HG02642 (cell line): ENCODE measurements around the gene NEK4.

Experiments used
- ATAC-seq: cut with Tn5 transposase; IDR thresholded peaks from one replicate; pipeline ENCODE4 v1.9.1; 2021; ENCODE audit warnings: mild to moderate bottlenecking; ENCODE audit not compliant: unreplicated experiment, poor library complexity

Gene NEK4

GRCh38 chr3:52770496-52771333 is at the start of gene NEK4:
NEK4 (minus strand) TSS chr3:52770940; CDS start chr3:52770746, 194 bp downstream.
- ATAC-seq, result peak; percentile 95

GRCh38 chr3:52819936-52820335 is 49.2 kb upstream of the NEK4 start:
- ATAC-seq, result no peak

GRCh38 chr3:52817860-52818259 is 47.1 kb upstream of the NEK4 start:
- no peak for ATAC-seq

GRCh38 chr3:52817221-52817620 is 46.5 kb upstream of the NEK4 start:
- no peak for ATAC-seq

- no peak for ATAC-seq
Observed at GRCh38 chr3:52816654-52817053, 45.9 kb upstream of the NEK4 start.

GRCh38 chr3:52816199-52816598 is 45.5 kb upstream of the NEK4 start:
- no peak for ATAC-seq

GRCh38 chr3:52813810-52814209 is 43.1 kb upstream of the NEK4 start:
- ATAC-seq, result no peak

GRCh38 chr3:52811452-52812011 is 40.8 kb upstream of the NEK4 start:
- ATAC-seq, result no peak

- ATAC-seq, result no peak
Observed at GRCh38 chr3:52810923-52811322, 40.2 kb upstream of the NEK4 start.

- no peak for ATAC-seq
Observed at GRCh38 chr3:52809662-52810377, 39.1 kb upstream of the NEK4 start.

GRCh38 chr3:52809149-52809548 is 38.4 kb upstream of the NEK4 start:
- ATAC-seq, result no peak

- no peak for ATAC-seq
Observed at GRCh38 chr3:52805270-52806039, 34.7 kb upstream of the NEK4 start.

- ATAC-seq, result no peak
Observed at GRCh38 chr3:52801839-52802238, 31.1 kb upstream of the NEK4 start.

- ATAC-seq, result no peak
Observed at GRCh38 chr3:52800079-52800478, 29.3 kb upstream of the NEK4 start.

- ATAC-seq, result no peak
Observed at GRCh38 chr3:52798978-52799476, 28.3 kb upstream of the NEK4 start.

GRCh38 chr3:52798376-52798977 is 27.7 kb upstream of the NEK4 start:
- ATAC-seq, result no peak

- ATAC-seq, result no peak
Observed at GRCh38 chr3:52796411-52796810, 25.7 kb upstream of the NEK4 start.

- ATAC-seq, result no peak
Observed at GRCh38 chr3:52795298-52795900, 24.7 kb upstream of the NEK4 start.

- no peak for ATAC-seq
Observed at GRCh38 chr3:52794612-52795099, 23.9 kb upstream of the NEK4 start, which contains the start of gene ITIH3. ITIH3 (plus strand) TSS chr3:52794796; CDS start chr3:52794804, 8 bp downstream.
